Spinal cord (tissue), 10 donors: ENCODE data around the gene APPBP2. TPM values are rescaled to one million over a fixed set of nuclear protein-coding genes. Genes with fewer than 3 reads are reported as not detected.
"Not testable (repeated sequence)": the region's sequence is repeated elsewhere in the genome, so short reads cannot be mapped to it uniquely, and the experiment has no call there.

Experiments used
- DNase-seq, 6 donors: peaks; one replicate each; pipeline versions ENCODE4 v3.0.0 to v3.0.0-alpha.2; 2013 to 2015; ENCODE audit warnings: low spot score in 6 of 6, low read depth in 4 of 6
- H3K27ac ChIP-seq: one replicate; pipeline ENCODE4 v1.5.1; 2013; ENCODE audit warnings: low read depth, low read length, control low read depth
- H3K27me3 ChIP-seq: one replicate; pipeline ENCODE4 v1.6.1; 2013; ENCODE audit warnings: low read length; ENCODE audit not compliant: control insufficient read depth, insufficient read depth
- H3K36me3 ChIP-seq: one replicate; pipeline ENCODE4 v1.6.1; 2013; ENCODE audit warnings: low read length; ENCODE audit not compliant: control insufficient read depth, insufficient read depth
- H3K4me1 ChIP-seq: one replicate; pipeline ENCODE4 v1.6.1; 2013; ENCODE audit warnings: low read length; ENCODE audit not compliant: control insufficient read depth, insufficient read depth
- H3K4me3 ChIP-seq: one replicate; pipeline ENCODE4 v1.5.1; 2013; ENCODE audit warnings: low read depth, low read length, control low read depth
- H3K9me3 ChIP-seq: one replicate; pipeline ENCODE4 v1.6.1; 2013; ENCODE audit warnings: low read length; ENCODE audit not compliant: control insufficient read depth, insufficient read depth
- WGBS: methylation state at CpG from one replicate; pipeline ENCODE4 v1.1.5; 2013; ENCODE audit warnings: missing lambda C conversion rate; ENCODE audit not compliant: insufficient coverage; 5-methylcytosine and 5-hydroxymethylcytosine counted together
- polyA plus RNA-seq, 2 donors: library from polyadenylated mRNA; unstranded; fragments of 120-200 nt; gene quantifications; one replicate each; pipeline ENCODE4 v1.2.1, GENCODE V29; 2013; ENCODE audit not compliant: insufficient read length in 2 of 2
- total RNA-seq, 2 donors: library from RNA; depleted of rRNA in 1 of 2; stranded (reverse); fragments of 120-200 nt in 1 of 2; fragments of >200 nt in 1 of 2; gene quantifications; one replicate each; pipeline versions ENCODE4 v1.2.3 to v1.2.4, GENCODE V29; 2013 to 2014
- donor health status: healthy.

APPBP2 gene
- total and polyA plus RNA-seq, 4 donors, result 40.1 to 88.9 (median 53.5) TPM

DNA sequence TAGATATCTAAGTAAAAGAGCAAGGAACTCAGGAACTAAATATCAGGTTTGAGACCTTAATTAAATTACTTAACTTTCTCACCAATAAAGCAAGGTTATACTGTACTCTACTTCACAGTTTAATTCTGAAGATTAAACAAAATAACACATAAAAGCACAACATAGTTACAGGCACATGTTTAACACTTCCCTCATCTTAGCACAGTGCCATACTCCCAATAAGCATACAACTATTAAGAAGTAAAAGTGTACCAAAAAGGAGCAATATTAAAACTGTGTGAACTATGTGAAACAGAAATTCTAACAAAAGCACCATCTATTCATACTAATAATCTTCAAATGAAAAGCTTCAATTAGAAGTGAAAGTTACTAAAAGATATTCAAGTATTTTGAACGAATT lies 2.2 kb downstream of the APPBP2 start:
- peak overlapping the region; percentile 98 for H3K27ac ChIP-seq

DNA sequence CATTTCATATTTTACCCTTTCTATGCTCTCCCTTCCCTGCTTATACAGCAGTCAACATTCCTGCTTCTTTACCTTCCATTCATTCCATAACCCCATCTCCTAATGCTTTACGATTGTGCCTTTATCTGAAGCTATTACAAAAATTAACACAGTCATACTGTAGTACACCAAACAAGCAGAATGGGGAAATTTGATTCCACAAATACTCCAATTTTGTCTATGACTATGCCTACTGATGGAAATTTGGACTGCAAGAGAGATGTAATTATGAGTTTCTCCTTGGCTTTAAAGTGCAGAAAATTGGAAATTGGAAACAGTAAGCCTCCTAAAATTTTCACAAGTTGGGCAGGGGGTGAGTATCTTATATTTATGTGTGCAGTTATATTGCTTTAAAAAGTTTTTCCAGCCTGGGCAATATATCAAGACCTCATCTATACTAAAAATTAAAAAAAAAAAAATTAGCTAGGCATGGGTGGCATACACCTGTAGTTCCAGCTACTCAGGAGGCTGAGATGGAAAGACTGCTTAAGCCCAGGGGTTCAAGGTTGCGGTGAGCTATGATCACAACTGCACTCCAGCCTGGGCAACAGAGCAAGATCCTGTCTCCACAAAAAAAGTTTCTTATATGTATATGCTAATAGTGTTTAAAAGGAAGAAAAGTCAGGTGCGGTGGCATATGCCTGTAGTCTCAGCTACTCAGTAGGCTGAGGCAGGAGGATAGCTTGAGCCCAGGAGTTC lies 3.0 kb downstream of the APPBP2 start:
- no peaks in the 10 kb centered on the region for H3K4me1 ChIP-seq
- no peaks in the 10 kb centered on the region for H3K27me3 ChIP-seq
- peaks cover 12% of the 10 kb centered on the region for H3K36me3 ChIP-seq
- no peak for DNase-seq
- H3K27ac ChIP-seq, result no peak overlapping the region
- no peak overlapping the region for H3K4me3 ChIP-seq
- 100% methylated on average over 2 of the region's 3 CpGs for WGBS
- H3K9me3 ChIP-seq, result no peaks in the 10 kb centered on the region

More for the DNA sequence above, 2.2 kb downstream of the APPBP2 start:
- Histone ChIP-seq H3K36me3 (peaks cover 5% of the 10 kb centered on the region), H3K9me3 (no peaks in the 10 kb centered on the region), H3K4me1 (no peaks in the 10 kb centered on the region), H3K27me3 (no peaks in the 10 kb centered on the region), H3K4me3 (peak overlapping the region; percentile 99)
- no CpG with 5 or more reads among the region's 1 CpG for WGBS
- no peak for DNase-seq

DNA sequence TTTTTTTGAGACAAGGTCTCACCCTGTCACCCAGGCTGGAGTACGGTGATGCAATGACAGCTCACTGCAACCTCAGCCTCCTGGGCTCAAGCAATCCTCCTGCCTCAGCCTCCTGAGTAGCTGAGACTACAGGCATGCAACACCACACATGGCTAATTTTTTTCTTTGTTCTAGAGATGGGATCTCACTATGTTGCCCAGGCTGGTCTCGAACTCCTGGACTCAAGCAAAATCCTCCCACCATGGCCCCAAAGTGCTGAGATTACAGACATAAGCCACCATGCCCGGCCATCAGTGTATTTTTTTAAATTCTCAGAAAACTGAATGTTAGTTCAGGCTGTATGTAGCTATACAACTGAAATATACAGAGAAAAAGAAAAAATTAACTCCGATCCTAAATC lies 6.2 kb downstream of the APPBP2 start:
- peaks cover 13% of the 10 kb centered on the region for H3K36me3 ChIP-seq
- H3K4me1 ChIP-seq, result no peaks in the 10 kb centered on the region
- no peak overlapping the region for H3K27ac ChIP-seq
- H3K9me3 ChIP-seq, result no peaks in the 10 kb centered on the region
- no peak overlapping the region for H3K4me3 ChIP-seq
- DNase-seq, result no peak
- H3K27me3 ChIP-seq, result no peaks in the 10 kb centered on the region
- 100% methylated on average over 2 of the region's 4 CpGs for WGBS

DNA sequence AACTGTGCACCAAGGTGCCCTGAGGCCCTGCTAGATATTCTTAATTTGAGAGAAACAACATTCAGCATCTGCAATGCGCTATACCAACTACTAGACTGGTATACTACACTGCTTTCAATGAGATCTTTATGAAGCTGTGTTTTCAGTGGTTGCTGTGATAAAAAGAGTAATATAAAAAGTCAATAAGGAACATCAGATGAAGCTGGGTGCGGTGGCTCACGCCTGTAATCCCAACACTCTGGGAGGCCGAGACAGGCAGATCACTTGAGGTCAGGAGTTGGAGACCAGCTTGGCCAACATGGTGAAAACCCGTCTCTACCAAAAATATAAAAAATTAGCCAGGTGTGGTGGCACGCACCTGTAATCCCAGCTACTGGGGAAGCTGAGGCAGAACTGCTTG lies 10.4 kb downstream of the APPBP2 start:
- not testable (repeated sequence) for H3K4me1 ChIP-seq, H3K27ac ChIP-seq, DNase-seq, H3K4me3 ChIP-seq, H3K27me3 ChIP-seq, H3K9me3 ChIP-seq
- peaks cover 19% of the 10 kb centered on the region for H3K36me3 ChIP-seq
- 96% methylated on average over 4 of the region's 6 CpGs for WGBS

DNA sequence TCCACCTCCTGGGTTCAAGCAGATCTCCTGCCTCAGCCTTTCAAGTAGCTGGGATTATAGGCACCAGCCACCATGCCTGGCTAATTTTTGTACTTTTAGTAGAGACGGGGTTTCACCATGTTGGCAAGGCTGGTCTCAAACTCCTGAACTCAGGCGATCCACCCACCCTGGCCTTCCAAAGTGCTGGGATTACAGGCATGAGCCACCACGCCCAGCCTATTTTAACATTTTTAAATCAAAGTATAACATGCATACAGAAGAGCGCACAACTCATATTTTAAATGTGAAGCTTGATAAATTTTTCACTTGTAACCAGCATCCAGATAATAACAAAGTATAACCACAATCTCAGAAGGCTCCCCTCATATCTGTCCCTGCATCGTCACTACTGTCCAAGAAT lies 10.8 kb downstream of the APPBP2 start:
- H3K36me3 ChIP-seq, result peaks cover 22% of the 10 kb centered on the region
- not testable (repeated sequence) for H3K27ac ChIP-seq, H3K4me1 ChIP-seq, H3K4me3 ChIP-seq, H3K27me3 ChIP-seq, H3K9me3 ChIP-seq, DNase-seq
- WGBS, result 90% methylated on average over 2 of the region's 5 CpGs

DNA sequence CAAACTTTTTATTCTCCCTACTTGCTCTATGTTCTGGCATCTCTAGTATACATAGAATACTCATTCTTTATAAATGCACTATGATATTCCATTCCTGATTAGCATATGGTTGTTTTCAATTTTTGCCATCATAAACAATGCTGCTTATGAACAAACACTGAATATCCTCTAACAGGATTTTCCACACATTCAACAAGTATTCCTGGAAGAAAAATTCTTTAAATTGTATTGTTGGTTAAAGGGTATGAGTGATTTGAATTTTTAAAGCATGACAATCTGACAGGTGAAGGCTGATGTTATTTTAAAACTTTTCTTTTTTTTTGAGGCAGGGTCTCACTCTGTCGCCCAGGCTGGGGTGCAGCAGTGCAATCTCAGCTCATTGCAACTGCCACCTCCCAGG lies 11.5 kb downstream of the APPBP2 start:
- DNase-seq, result no peak
- H3K9me3 ChIP-seq, result no peaks in the 10 kb centered on the region
- H3K27me3 ChIP-seq, result no peaks in the 10 kb centered on the region
- no peak overlapping the region for H3K4me3 ChIP-seq
- peaks cover 19% of the 10 kb centered on the region for H3K36me3 ChIP-seq
- no peak overlapping the region for H3K27ac ChIP-seq
- H3K4me1 ChIP-seq, result no peaks in the 10 kb centered on the region
- 100% methylated on average over 1 of the region's 1 CpG for whole genome bisulfite sequencing

DNA sequence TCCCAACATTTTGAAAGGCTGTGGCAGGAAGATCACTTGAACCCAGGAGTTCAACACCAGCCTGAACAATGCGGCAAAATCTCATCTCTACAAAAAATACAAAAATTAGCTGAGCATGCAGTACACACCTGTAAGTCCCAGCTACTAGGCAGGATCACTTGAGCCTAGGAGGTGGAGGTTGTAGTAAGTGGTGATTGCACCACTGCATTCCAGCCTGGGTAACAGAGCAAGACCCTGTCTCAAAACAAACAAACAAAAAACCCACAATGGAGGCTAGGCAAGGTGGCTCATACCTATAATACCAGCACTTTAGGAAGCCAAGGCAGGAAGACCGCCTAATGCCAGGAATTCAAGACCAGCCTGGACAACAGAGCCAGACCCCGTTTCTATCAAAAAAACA lies 12.0 kb downstream of the APPBP2 start:
- DNase-seq, result no peak
- H3K4me1 ChIP-seq, result no peaks in the 10 kb centered on the region
- H3K9me3 ChIP-seq, result no peaks in the 10 kb centered on the region
- peaks cover 23% of the 10 kb centered on the region for H3K36me3 ChIP-seq
- no peaks in the 10 kb centered on the region for H3K27me3 ChIP-seq
- 100% methylated on average over 1 of the region's 3 CpGs for WGBS
- no peak overlapping the region for H3K4me3 ChIP-seq
- H3K27ac ChIP-seq, result no peak overlapping the region

DNA sequence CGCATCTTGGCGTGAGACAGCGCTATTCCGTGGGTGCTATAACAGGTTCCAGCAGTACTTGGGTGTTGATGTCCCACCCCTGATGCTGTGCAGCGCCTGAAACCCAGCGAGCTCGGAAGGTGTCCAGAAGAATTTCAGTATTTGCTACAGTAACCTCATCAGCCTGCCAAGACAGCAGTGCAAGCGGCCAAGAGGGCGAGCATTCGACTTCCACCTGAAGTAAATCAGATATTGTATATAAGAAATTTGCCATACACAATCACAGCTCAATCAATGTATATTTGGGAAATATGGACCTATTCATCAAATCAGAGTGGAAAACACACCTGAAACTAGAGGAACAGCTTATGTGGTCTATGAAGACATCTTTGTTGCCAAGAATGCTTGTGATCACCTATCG lies 13.0 kb downstream of the APPBP2 start:
- no peaks in the 10 kb centered on the region for H3K4me1 ChIP-seq
- peaks cover 14% of the 10 kb centered on the region for H3K36me3 ChIP-seq
- no peak for DNase-seq
- 100% methylated on average over 4 of the region's 11 CpGs for WGBS
- no peak overlapping the region for H3K27ac ChIP-seq
- H3K4me3 ChIP-seq, result no peak overlapping the region
- no peaks in the 10 kb centered on the region for H3K9me3 ChIP-seq
- no peaks in the 10 kb centered on the region for H3K27me3 ChIP-seq

DNA sequence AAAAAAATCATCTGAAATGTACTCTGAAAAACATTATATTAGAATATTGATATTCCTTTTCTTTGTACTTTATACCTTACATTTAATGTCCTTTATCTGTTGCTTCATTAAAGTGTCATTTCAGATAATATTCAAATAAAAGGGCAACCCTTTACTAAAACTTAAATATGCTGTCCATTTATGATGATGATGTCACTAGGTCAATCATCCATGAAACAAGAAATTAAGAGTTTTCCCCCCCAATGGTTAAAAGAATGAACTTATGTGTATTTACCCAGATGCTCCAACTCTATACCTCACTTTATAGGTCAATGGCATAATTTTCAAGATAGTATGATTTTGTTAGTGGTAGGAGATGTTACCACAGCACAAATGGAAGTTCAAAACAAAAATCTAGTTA lies 15.3 kb downstream of the APPBP2 start:
- peaks cover 14% of the 10 kb centered on the region for H3K36me3 ChIP-seq
- H3K27me3 ChIP-seq, result no peaks in the 10 kb centered on the region
- H3K27ac ChIP-seq, result no peak overlapping the region
- no peaks in the 10 kb centered on the region for H3K9me3 ChIP-seq
- H3K4me3 ChIP-seq, result no peak overlapping the region
- H3K4me1 ChIP-seq, result no peaks in the 10 kb centered on the region
- DNase-seq, result no peak

DNA sequence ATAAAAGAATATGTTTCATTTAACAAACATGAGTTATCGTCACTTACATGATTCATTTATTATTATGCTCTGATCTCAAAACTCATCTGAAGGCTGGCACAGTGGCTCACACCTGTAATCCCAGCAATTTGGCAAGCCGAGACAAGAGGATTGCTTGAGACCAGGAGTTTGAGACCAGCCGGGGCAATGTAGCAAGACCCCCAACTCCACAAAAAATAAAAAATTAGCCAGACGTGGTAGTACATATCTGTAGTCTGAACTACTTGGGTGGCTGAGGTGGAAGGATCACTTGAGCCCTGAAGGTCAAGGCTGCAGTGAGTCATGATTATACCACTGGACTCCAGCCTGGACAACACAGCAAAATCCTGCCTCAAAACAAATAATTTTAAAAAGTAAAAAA lies 16.0 kb downstream of the APPBP2 start:
- no peak for DNase-seq
- peaks cover 14% of the 10 kb centered on the region for H3K36me3 ChIP-seq
- no peaks in the 10 kb centered on the region for H3K9me3 ChIP-seq
- H3K4me1 ChIP-seq, result no peaks in the 10 kb centered on the region
- no peaks in the 10 kb centered on the region for H3K27me3 ChIP-seq
- WGBS, result 80% methylated on average over 1 of the region's 4 CpGs
- H3K27ac ChIP-seq, result no peak overlapping the region
- H3K4me3 ChIP-seq, result no peak overlapping the region
